GM12878 (cell line): Measurements from ENCODE around the gene HOXD10. TPM values are rescaled to one million over a fixed set of nuclear protein-coding genes. Genes with fewer than 3 reads are reported as not detected.

Experiments
- microRNA counts: library from miRNA; unstranded; fragments of <30 nt; microRNA quantifications from one replicate; lab custom pipeline; 2016
- microRNA-seq: library from miRNA; unstranded; fragments of <30 nt; microRNA quantifications from one replicate; pipeline ENCODE4, GENCODE V29; 2018
- polyA plus RNA-seq, 11 experiments: library from polyadenylated mRNA; depleted of rRNA in 4 of 11; unstranded in 6 of 11; stranded (reverse) in 5 of 11; fragments of >200 nt; fragmentation: Nextera tagmentation in 4 of 11; fragmentation: Illumina TruSeq in 1 of 11; extraction: Ambion mirVana in 4 of 11; extraction: Trizol in 1 of 11; gene quantifications; 1 replicate in 1 of 11; 2 replicates in 10 of 11; pipeline versions ENCODE4 v1.2.1 to v1.2.3, GENCODE V29; 2011 to 2016; ENCODE audit warnings: inconsistent platforms in 2 of 11, missing spikeins in 2 of 11, low read depth in 1 of 11
- small RNA-seq: library from RNA; depleted of rRNA; stranded (forward); fragments of <200 nt; gene quantifications from one replicate; pipeline ENCODE3, GENCODE V24; 2014
- total RNA-seq, 4 experiments: library from RNA; depleted of rRNA in 3 of 4; stranded (reverse); fragments of >200 nt in 3 of 4; fragmentation: Illumina TruSeq in 1 of 4; extraction: Trizol in 1 of 4; gene quantifications; 2 replicates each; pipeline versions ENCODE4 v1.2.1 to v1.2.3, GENCODE V29; 2013 to 2021

The HOXD10 gene
- total and polyA plus RNA-seq, 10 of the 15 experiments (the other 5 are each of a cell fraction or from before 2014, with no cell fraction given) = not detected

MicroRNA genes within 50 kb of the gene (microRNA counts, 767-probe panel; counts per million panel counts)
- 784 counts per million, percentile 18 among the panel's probes with 10 or more counts for microRNA hsa-miR-10b-5p (lab: Ali Mortazavi, UCI)

Small RNAs within 50 kb of the gene (microRNA-seq; reads per million reads assigned to microRNA genes)
- gene MIR10B = 592 reads per million, percentile 85 among the genes with 10 or more reads in this experiment

Small RNAs within 50 kb of the gene (small RNA-seq; reads per million reads assigned to genes)
- 35.7 reads per million, percentile 98 among the genes with 10 or more reads in this experiment for gene MIR10B

Other genes with a start within 250 kb of the HOXD10 start
Only the 7 nearest of the 11 such genes appear.
- not detected in 2 replicates for gene EVX2, start 32.8 kb upstream of the HOXD10 start, total RNA-seq (2014; rRNA removed)
- gene EVX2, start 32.8 kb upstream of the HOXD10 start, total RNA-seq (2014; rRNA removed; fragmentation: Illumina TruSeq; extraction: Trizol) = not detected in 2 replicates
- not detected in 2 replicates for gene EVX2, start 32.8 kb upstream of the HOXD10 start, total RNA-seq (2021)
- not detected in 2 replicates for gene EVX2, start 32.8 kb upstream of the HOXD10 start, polyA plus RNA-seq (2011; rRNA removed)
- not detected in 2 replicates for gene EVX2, start 32.8 kb upstream of the HOXD10 start, polyA plus RNA-seq (2014; fragmentation: Illumina TruSeq; extraction: Trizol)
- not detected for gene EVX2, start 32.8 kb upstream of the HOXD10 start, polyA plus RNA-seq (2014; fragmentation: Nextera tagmentation; extraction: Ambion mirVana)
- not detected in 2 replicates for gene EVX2, start 32.8 kb upstream of the HOXD10 start, polyA plus RNA-seq (2014; rRNA removed)
- gene EVX2, start 32.8 kb upstream of the HOXD10 start, polyA plus RNA-seq (2016; fragmentation: Nextera tagmentation; extraction: Ambion mirVana) = not detected
- not detected in 2 replicates for gene HOXD13, start 24.1 kb upstream of the HOXD10 start, total RNA-seq (2014; rRNA removed)
- not detected in 2 replicates for gene HOXD13, start 24.1 kb upstream of the HOXD10 start, total RNA-seq (2014; rRNA removed; fragmentation: Illumina TruSeq; extraction: Trizol)
- gene HOXD13, start 24.1 kb upstream of the HOXD10 start, total RNA-seq (2021) = not detected in 2 replicates
- gene HOXD13, start 24.1 kb upstream of the HOXD10 start, polyA plus RNA-seq (2011; rRNA removed) = not detected in 2 replicates
- gene HOXD13, start 24.1 kb upstream of the HOXD10 start, polyA plus RNA-seq (2014; fragmentation: Illumina TruSeq; extraction: Trizol) = not detected in 2 replicates
- gene HOXD13, start 24.1 kb upstream of the HOXD10 start, polyA plus RNA-seq (2014; fragmentation: Nextera tagmentation; extraction: Ambion mirVana) = not detected
- gene HOXD13, start 24.1 kb upstream of the HOXD10 start, polyA plus RNA-seq (2014; rRNA removed) = not detected in 2 replicates
- gene HOXD13, start 24.1 kb upstream of the HOXD10 start, polyA plus RNA-seq (2016; fragmentation: Nextera tagmentation; extraction: Ambion mirVana) = not detected
- not detected in 2 replicates for gene HOXD12, start 17.0 kb upstream of the HOXD10 start, total RNA-seq (2014; rRNA removed)
- not detected in 2 replicates for gene HOXD12, start 17.0 kb upstream of the HOXD10 start, total RNA-seq (2014; rRNA removed; fragmentation: Illumina TruSeq; extraction: Trizol)
- not detected in 2 replicates for gene HOXD12, start 17.0 kb upstream of the HOXD10 start, total RNA-seq (2021)
- not detected in 2 replicates for gene HOXD12, start 17.0 kb upstream of the HOXD10 start, polyA plus RNA-seq (2011; rRNA removed)
- gene HOXD12, start 17.0 kb upstream of the HOXD10 start, polyA plus RNA-seq (2014; fragmentation: Illumina TruSeq; extraction: Trizol) = not detected in 2 replicates
- not detected for gene HOXD12, start 17.0 kb upstream of the HOXD10 start, polyA plus RNA-seq (2014; fragmentation: Nextera tagmentation; extraction: Ambion mirVana)
- not detected in 2 replicates for gene HOXD12, start 17.0 kb upstream of the HOXD10 start, polyA plus RNA-seq (2014; rRNA removed)
- not detected for gene HOXD12, start 17.0 kb upstream of the HOXD10 start, polyA plus RNA-seq (2016; fragmentation: Nextera tagmentation; extraction: Ambion mirVana)
- gene HOXD11, start 9.5 kb upstream of the HOXD10 start, total RNA-seq (2014; rRNA removed) = not detected in 2 replicates
- not detected in 2 replicates for gene HOXD11, start 9.5 kb upstream of the HOXD10 start, total RNA-seq (2014; rRNA removed; fragmentation: Illumina TruSeq; extraction: Trizol)
- gene HOXD11, start 9.5 kb upstream of the HOXD10 start, total RNA-seq (2021) = not detected in 2 replicates
- not detected in 2 replicates for gene HOXD11, start 9.5 kb upstream of the HOXD10 start, polyA plus RNA-seq (2011; rRNA removed)
- not detected in 2 replicates for gene HOXD11, start 9.5 kb upstream of the HOXD10 start, polyA plus RNA-seq (2014; fragmentation: Illumina TruSeq; extraction: Trizol)
- not detected for gene HOXD11, start 9.5 kb upstream of the HOXD10 start, polyA plus RNA-seq (2014; fragmentation: Nextera tagmentation; extraction: Ambion mirVana)
- gene HOXD11, start 9.5 kb upstream of the HOXD10 start, polyA plus RNA-seq (2014; rRNA removed) = not detected in 2 replicates
- not detected for gene HOXD11, start 9.5 kb upstream of the HOXD10 start, polyA plus RNA-seq (2016; fragmentation: Nextera tagmentation; extraction: Ambion mirVana)
- not detected in 2 replicates for gene HOXD9, start 5.9 kb downstream of the HOXD10 start, total RNA-seq (2014; rRNA removed)
- gene HOXD9, start 5.9 kb downstream of the HOXD10 start, total RNA-seq (2014; rRNA removed; fragmentation: Illumina TruSeq; extraction: Trizol) = not detected in 2 replicates
- not detected in 2 replicates for gene HOXD9, start 5.9 kb downstream of the HOXD10 start, total RNA-seq (2021)
- gene HOXD9, start 5.9 kb downstream of the HOXD10 start, polyA plus RNA-seq (2011; rRNA removed) = not detected in 2 replicates
- not detected in 2 replicates for gene HOXD9, start 5.9 kb downstream of the HOXD10 start, polyA plus RNA-seq (2014; fragmentation: Illumina TruSeq; extraction: Trizol)
- not detected for gene HOXD9, start 5.9 kb downstream of the HOXD10 start, polyA plus RNA-seq (2014; fragmentation: Nextera tagmentation; extraction: Ambion mirVana)
- not detected in 2 replicates for gene HOXD9, start 5.9 kb downstream of the HOXD10 start, polyA plus RNA-seq (2014; rRNA removed)
- not detected for gene HOXD9, start 5.9 kb downstream of the HOXD10 start, polyA plus RNA-seq (2016; fragmentation: Nextera tagmentation; extraction: Ambion mirVana)
- gene HOXD8, start 12.9 kb downstream of the HOXD10 start, total RNA-seq (2014; rRNA removed) = not detected in 2 replicates
- not detected in 2 replicates for gene HOXD8, start 12.9 kb downstream of the HOXD10 start, total RNA-seq (2014; rRNA removed; fragmentation: Illumina TruSeq; extraction: Trizol)
- not detected in 2 replicates for gene HOXD8, start 12.9 kb downstream of the HOXD10 start, total RNA-seq (2021)
- gene HOXD8, start 12.9 kb downstream of the HOXD10 start, polyA plus RNA-seq (2011; rRNA removed) = not detected in 2 replicates
- not detected in 2 replicates for gene HOXD8, start 12.9 kb downstream of the HOXD10 start, polyA plus RNA-seq (2014; fragmentation: Illumina TruSeq; extraction: Trizol)
- not detected for gene HOXD8, start 12.9 kb downstream of the HOXD10 start, polyA plus RNA-seq (2014; fragmentation: Nextera tagmentation; extraction: Ambion mirVana)
- not detected in 2 replicates for gene HOXD8, start 12.9 kb downstream of the HOXD10 start, polyA plus RNA-seq (2014; rRNA removed)
- not detected for gene HOXD8, start 12.9 kb downstream of the HOXD10 start, polyA plus RNA-seq (2016; fragmentation: Nextera tagmentation; extraction: Ambion mirVana)
- gene HOXD4, start 34.8 kb downstream of the HOXD10 start, total RNA-seq (2014; rRNA removed) = not detected in 2 replicates
- gene HOXD4, start 34.8 kb downstream of the HOXD10 start, total RNA-seq (2014; rRNA removed; fragmentation: Illumina TruSeq; extraction: Trizol) = not detected in 2 replicates
- not detected in 2 replicates for gene HOXD4, start 34.8 kb downstream of the HOXD10 start, total RNA-seq (2021)
- 0.07 and 0.13 TPM in 2 replicates for gene HOXD4, start 34.8 kb downstream of the HOXD10 start, polyA plus RNA-seq (2011; rRNA removed)
- gene HOXD4, start 34.8 kb downstream of the HOXD10 start, polyA plus RNA-seq (2014; fragmentation: Illumina TruSeq; extraction: Trizol) = not detected in 2 replicates
- gene HOXD4, start 34.8 kb downstream of the HOXD10 start, polyA plus RNA-seq (2014; fragmentation: Nextera tagmentation; extraction: Ambion mirVana) = not detected
- gene HOXD4, start 34.8 kb downstream of the HOXD10 start, polyA plus RNA-seq (2014; rRNA removed) = not detected in 2 replicates
- gene HOXD4, start 34.8 kb downstream of the HOXD10 start, polyA plus RNA-seq (2016; fragmentation: Nextera tagmentation; extraction: Ambion mirVana) = not detected